AG09319 (cell line): ENCODE measurements around the gene SPATA31D3.
"Not testable (repeated sequence)": the region's sequence is repeated elsewhere in the genome, so short reads cannot be mapped to it uniquely, and the experiment has no call there.

Source experiments
- DNase-seq: peaks from one replicate; pipeline ENCODE4 v3.0.0-alpha.2; 2010; ENCODE audit warnings: low read depth; ENCODE audit errors: extremely low read depth
- CTCF ChIP-seq: IDR thresholded peaks from 2 replicates; pipeline ENCODE4 v1.5.1; 2011; ENCODE audit warnings: low read depth, mild to moderate bottlenecking, inconsistent platforms, low read length, moderate library complexity

Gene SPATA31D3

GRCh38 chr9:81943393-81943792 lies at the start of gene SPATA31D3:
TSS of gene SPATA31D3 (plus strand) at chr9:81943500. CDS start at chr9:81943586, 86 bp downstream.
- DNase-seq, result not testable (repeated sequence)

DNA sequence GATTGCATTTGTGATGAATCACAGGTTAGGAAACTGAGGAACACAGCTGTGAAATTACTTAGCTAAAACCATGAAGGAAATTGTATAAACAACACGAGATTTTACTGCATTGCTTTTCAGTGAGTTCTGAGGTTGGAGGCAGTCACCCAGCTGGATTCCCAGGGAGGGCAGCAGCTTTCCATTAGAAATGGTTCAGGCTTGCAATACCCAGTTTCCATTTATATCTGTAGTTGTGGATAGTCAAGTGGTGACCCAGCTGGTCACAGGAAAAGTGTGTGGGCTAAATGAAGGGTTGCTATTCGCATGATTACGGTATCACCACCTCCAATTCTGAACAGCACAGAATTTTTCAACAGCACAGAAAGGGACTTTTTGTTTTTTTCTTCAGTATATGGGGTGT lies 49.4 kb upstream of the SPATA31D3 start:
- DNase-seq, result no peak
- no peak for TF ChIP-seq CTCF

DNA sequence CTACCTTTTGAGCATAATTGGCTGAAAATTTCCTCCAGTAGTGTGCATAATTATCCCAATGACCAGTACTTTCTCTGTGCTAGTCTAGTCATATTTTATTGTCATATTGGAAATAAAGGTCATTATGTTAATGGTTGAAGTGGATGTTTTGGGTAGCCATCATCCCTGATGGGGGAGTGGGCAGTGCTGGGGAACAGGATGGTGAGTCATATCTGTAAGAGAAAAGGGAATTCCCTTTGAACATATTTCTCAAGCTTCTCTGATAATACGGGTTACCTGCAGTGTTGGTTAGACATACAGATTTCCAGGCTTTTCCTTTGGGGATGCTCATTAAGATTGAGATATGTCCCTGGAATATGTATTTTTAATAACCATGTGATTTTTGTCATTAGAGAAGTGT lies 48.4 kb upstream of the SPATA31D3 start:
- no peak for TF ChIP-seq CTCF
- no peak for DNase-seq

GRCh38 chr9:81896070-81896469 lies 47.2 kb upstream of the SPATA31D3 start:
- no peak for DNase-seq
- no peak for TF ChIP-seq CTCF

DNA sequence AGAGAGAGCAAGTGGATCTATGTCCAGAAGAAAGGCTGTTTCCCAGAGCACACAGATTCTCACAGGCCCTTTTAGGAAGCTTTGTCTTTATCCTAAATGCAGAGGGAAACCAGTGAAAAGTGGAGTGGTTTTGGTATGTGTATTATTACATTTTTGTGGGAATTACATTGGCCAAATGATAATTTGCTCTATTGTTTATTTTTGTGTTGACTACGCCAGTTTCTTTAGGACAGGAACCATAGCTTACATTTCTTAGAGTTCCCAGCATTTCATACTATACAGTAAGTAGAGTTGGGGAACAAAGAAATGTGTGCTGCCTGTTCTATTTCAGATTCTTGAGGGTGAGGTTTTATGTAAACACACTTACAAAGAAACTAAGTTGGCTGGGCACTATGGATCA lies 44.4 kb upstream of the SPATA31D3 start:
- TF ChIP-seq CTCF, result no peak
- no peak for DNase-seq

GRCh38 chr9:81902196-81902595 lies 41.1 kb upstream of the SPATA31D3 start:
- no peak for DNase-seq
- TF ChIP-seq CTCF, result no peak

GRCh38 chr9:81902626-81903025 lies 40.7 kb upstream of the SPATA31D3 start:
- DNase-seq, result no peak
- TF ChIP-seq CTCF, result no peak

DNA sequence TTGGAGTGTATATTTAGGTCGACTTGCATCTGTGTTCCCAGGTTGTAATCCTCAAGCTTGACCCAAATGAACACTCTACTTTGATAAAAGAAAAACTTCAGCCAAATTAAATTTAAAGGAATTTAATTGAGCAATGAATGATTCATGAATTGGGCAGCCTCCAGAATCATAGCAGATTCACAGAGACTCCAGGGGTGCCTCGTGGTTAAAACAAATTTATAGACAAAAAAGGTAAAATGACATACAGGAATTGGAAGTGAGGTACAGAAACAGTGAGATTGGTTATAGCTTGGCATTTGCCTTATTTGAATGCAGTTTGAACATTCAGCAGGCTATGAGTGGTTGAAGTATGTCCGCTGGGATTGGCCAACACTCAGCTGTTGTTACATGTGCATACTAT lies 36.6 kb upstream of the SPATA31D3 start:
- no peak for TF ChIP-seq CTCF
- DNase-seq, result no peak
